Activated CD8-positive, alpha-beta memory T cell treated with anti-CD3 and anti-CD28 coated beads for 4 hours (primary cell): ENCODE data around the gene POC1A.
"Not testable (repeated sequence)": the region's sequence is repeated elsewhere in the genome, so short reads cannot be mapped to it uniquely, and the experiment has no call there.

Experiments
- DNase-seq, 2 donors: peaks; one replicate each; pipeline ENCODE4 v3.0.0-alpha.2; 2020; ENCODE audit warnings: low read depth in 2 of 2

The POC1A gene

GRCh38 chr3:52046902-52047239 lies 107.4 kb downstream of the POC1A start:
- no peak for DNase-seq

- no peak for DNase-seq
Measured at GRCh38 chr3:52046186-52046901, 107.9 kb downstream of the POC1A start.

GRCh38 chr3:52044869-52045619 lies 109.2 kb downstream of the POC1A start:
- DNase-seq = no peak

DNA sequence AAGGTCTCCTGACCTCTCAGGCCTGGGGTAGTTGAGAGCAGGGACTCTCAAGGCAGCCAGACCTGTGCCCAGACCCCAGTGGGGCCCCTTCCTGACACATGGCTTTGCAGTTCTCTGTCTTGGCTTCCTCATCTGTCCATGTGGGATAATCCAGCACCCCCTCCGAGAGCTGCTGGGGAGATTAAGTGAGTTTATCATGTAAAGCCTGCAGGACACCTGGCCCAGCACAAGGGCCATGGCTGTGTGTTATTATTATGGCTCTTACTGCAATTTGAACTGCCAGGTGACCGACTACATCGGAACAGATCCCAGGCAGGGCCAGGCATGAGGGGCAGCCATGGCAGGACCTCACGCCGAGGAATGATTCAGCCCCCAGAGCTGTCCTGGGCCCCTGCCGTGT lies 110.5 kb downstream of the POC1A start:
- DNase-seq = no peak

DNA sequence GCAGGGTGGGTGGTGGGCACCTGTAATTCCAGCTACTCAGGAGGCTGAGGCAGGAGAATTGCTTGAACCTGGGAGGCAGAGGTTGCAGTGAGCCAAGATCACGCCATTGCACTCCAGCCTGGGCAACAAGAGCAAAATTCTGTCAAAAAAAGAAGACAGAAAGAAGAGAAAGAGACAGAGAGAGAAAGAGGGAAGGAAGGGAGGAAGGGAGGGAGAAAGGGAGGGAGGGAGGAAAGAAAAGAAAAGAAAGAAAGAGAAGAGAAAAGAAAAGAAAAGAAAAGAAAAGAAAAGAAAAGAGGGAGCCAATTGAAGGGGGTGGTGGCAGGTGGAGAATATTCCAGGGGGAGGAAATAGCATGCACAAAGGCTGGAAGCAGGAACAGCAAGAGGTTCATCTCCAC lies 111.2 kb downstream of the POC1A start:
- DNase-seq = not testable (repeated sequence)

DNA sequence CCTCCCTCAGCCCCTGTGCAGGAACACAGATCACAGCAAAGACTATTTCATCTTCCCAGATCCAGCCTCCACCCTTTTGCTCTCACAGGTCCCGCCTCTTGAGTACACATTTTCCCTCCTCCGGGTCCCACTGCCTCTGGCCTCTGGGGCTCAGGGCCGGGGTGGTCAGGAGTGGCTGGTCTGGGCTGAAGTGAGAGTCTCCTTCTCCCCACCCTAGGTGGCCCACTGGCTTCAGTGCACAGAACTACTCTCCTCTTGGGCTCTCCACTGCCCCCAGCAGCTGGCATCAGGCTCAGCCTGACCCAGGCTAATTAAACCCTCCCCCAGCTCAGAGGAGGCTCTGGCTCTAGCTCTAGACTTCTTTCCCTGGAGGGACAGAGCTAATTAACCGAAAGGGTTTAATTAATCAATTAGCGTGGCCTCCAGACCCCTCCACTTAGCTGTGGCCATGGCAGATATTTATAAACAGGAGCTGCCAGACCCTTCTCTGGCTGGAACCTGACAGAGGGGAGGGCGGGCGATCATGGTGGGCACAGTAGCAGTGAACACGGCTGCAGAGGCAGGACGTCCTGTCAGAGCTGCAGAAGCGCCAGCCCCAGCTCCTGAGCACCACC lies 113.0 kb downstream of the POC1A start:
- DNase-seq = no peak

- DNase-seq = no peak
Measured at GRCh38 chr3:52040600-52040999, 113.6 kb downstream of the POC1A start.

DNA sequence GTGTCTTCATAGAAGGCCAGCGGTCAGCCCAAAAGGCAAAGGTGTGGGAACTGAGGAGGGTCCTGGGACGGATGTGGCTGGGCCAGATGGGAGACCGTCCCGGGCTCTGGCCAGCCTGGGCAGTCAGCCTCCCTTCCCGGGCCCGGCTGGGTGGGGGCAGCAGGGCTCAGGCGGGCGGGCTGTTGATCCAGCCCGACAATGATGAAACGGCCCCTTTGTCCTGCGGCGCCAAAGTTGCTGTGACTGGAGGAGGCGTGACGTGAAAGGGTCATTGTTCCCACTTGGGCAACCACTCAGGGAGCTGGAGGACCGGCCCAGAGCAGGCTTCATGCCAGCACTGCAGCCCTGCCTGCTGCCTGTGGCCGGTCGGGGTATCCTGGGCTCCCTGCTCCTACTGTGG lies 114.4 kb downstream of the POC1A start:
- no peak for DNase-seq

- no peak for DNase-seq
Measured at GRCh38 chr3:52039426-52039825, 114.8 kb downstream of the POC1A start.

DNA sequence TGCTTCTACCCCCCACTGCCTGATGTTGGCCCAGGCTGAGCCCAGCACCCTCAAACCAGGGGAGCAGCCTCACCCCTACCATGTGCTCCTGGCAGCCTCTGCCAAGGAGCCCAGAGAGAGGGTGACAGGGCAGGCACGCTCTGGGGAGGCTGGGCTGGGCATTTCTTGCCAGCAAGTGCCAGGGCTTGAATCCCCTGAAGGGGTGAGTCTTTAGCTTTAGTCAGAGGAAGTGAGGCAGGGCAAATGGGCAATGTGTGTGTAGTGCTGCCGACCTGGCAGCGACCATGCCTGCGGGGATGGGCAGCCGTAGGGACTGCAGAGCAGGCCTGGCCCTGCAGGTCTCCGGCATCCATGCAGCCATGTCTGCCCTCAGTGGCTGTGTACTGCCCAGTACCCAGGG lies 116.0 kb downstream of the POC1A start:
- no peak for DNase-seq

DNA sequence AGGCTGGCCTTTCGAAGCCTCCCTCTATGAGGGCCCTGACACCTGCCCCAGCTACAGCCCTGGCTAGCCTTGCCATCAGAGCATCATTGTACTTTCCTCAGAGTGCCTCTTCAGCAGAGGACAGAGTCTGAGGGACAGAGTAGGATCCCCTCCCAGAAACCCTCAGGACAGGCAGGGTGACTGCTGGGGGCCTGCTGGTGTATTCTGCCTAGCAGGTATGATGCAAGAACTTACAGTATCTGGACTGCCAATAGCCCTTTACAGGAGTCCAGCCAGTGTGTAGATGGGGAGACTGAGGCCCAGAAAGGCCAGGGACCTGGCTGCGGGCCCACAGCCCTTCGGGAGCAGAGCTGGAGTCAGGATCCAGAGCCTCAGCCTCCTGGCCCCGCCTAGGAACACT lies 116.9 kb downstream of the POC1A start:
- DNase-seq = no peak

GRCh38 chr3:52036829-52037228 lies 117.4 kb downstream of the POC1A start:
- DNase-seq = no peak

DNA sequence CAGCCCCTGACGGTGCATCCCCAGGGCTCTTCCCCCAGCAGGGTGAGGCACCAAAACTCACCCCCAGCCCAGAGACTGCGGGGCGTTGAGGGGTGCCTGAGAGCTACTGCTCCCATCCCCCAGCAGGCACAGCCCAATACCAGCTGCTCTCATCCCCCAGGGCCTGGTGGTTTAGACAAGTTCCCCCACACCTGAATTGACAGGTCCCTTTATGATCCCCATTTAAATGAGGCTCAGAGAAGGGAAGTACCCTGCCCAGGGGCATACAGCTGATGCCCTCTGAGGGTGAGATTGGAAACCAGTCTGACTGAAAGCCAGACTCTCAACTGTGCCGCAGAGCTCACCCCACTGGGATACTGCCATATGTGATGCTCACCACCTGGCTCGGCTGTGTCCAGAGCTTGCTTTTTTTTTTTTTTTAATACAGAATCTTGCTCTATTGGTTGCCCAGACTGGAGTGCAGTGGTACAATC lies 118.0 kb downstream of the POC1A start:
- no peak for DNase-seq

- DNase-seq = no peak
Measured at GRCh38 chr3:52034651-52035050, 119.6 kb downstream of the POC1A start.

- DNase-seq = no peak
Measured at GRCh38 chr3:52034212-52034611, 120.0 kb downstream of the POC1A start.

DNA sequence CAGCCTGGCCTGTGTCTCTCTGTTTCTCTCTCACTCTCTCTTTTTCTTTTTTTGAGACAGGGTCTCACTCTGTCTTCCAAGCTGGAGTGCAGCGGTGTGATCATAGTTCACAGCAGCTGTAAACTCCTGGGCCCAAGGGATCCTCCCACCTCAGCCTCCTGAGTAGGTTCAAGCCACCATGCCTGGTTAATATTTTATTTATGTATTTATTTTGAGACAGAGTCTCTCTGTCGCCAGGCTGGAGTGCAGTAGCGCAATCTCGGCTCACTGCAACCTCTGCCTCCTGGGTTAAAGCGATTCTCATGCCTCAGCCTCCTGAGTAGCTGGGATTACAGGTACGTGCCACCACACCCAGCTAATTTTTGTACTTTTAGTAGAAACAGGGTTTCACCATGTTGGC lies 120.5 kb downstream of the POC1A start:
- DNase-seq = not testable (repeated sequence)

- DNase-seq = no peak
Measured at GRCh38 chr3:52032702-52033408, 121.4 kb downstream of the POC1A start.

DNA sequence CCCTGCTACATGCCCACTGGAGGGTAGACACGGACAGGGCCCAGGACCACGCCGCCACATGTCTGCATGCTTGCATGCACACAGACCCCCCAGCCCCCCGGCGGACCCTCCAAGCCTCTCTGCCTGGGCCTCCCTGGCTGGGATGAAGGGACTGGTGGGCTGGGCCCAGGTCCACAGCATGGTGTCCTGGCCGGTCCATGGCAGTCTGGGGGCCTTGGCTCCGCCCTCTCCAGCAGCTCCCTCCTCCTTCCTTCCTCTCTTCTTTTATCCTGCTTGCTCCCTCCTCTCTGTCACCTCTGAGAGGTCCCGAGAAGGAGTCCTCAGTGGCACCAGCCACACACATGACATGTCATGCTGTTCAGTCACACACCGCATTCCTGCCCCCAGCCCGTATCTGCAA lies 122.3 kb downstream of the POC1A start:
- no peak for DNase-seq

DNA sequence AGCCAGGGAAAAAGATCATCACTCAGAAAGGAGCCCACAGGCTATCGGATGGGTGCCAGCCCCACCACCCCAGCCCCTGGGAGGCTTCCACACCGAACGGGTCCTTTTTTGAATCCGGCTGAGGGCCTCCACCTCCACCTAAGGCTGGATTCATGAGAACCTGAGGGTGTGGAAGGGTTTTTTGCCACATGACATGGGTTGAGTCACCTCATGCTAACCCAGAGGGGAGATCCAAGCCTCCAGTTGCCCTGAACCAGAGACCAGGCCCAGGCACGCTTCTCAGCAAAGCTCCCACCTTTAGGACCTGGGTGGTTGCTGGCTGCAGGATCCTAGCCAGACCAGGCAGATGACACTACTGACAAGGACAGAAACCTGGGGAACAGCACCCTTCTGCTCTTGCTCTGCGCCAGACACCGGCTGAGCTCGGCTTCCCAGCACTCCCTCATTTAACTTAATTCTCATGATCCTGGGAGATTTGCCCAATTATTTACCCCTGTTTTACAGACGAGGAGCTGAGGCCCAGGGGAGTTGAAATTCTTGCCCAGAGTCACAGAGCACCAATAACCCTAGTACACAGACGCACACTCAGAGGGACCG lies 123.4 kb downstream of the POC1A start:
- DNase-seq = no peak

DNA sequence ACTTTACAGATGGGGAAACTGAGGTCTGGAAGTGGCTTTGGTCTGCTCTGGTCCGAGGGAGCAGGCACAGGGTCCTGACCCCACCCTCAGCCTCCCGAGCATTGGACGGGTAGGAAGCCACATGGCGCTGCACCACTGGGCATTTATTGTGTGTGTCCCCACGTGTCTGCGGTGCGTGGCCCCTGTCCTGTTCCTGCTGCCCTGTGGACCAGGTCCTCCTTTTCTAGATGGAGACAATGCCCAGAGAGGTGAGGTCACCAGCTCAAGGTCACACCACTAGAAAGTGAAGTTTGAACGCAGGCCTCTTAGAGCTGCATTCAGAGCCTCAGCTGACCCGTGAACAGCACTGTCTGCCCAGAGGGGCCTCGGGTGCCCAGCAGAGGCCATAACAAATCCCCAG lies 124.7 kb downstream of the POC1A start:
- no peak for DNase-seq

DNA sequence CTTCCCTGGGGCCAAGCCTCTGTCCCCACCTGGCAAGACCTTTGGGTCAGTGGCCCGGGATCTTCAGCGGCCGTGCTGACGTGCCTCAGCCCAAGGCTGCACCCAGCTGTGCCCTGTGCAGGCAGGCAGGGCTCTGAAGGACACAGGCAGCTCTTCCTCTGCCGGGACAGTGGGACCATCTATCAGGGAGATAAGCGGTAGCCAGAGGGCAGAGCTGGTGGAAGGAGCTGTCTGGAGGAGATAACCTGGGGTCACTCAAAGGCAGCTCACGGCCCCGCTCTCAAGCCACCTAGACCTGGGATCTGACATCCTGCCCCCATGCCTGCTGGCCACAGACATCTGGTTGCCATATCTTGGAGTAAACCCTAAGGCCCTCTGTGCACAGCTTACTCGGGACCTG lies 125.2 kb downstream of the POC1A start:
- DNase-seq = no peak

GRCh38 chr3:52028572-52028971 lies 125.7 kb downstream of the POC1A start:
- DNase-seq = no peak
